ENCODE data around the gene ZBTB38.

ZBTB38 gene

GRCh38 chr3:141402476-141403171 is 34.3 kb downstream of the ZBTB38 start:
- Histone ChIP-seq H3K27ac (ENCODE audit: insufficient read depth, low read length, poor library complexity, severe bottlenecking) (peak overlapping the region; percentile 77), H3K27me3 (replicated peaks; ENCODE audit: control insufficient read depth, insufficient read depth, low read length, poor library complexity, severe bottlenecking) (no peaks in the 10 kb centered on the region), H3K4me1 (ENCODE audit: control insufficient read depth, insufficient read depth, low read length, poor library complexity, severe bottlenecking) (peaks cover 16% of the 10 kb centered on the region), H3K36me3 (ENCODE audit: control insufficient read depth, insufficient read depth, low read length) (peaks cover 16% of the 10 kb centered on the region), H3K4me3 (ENCODE audit: insufficient read depth, low read depth, low read length, poor library complexity, severe bottlenecking) (peak overlapping the region; percentile 87), H3K9me3 (ENCODE audit: control insufficient read depth, low read length) (no peaks in the 10 kb centered on the region)
- DNase-seq, result peak; percentile 29 to 35 (median 34)

GRCh38 chr3:141403576-141403975 is 35.3 kb downstream of the ZBTB38 start:
- Histone ChIP-seq H3K4me3 (ENCODE audit: insufficient read depth, low read depth, low read length, poor library complexity, severe bottlenecking) (peak overlapping the region; percentile 87), H3K27ac (ENCODE audit: insufficient read depth, low read length, poor library complexity, severe bottlenecking) (no peak overlapping the region)
- DNase-seq, result no peak

GRCh38 chr3:141405025-141405424 is 36.7 kb downstream of the ZBTB38 start:
- H3K4me1 ChIP-seq (ENCODE audit: control insufficient read depth, insufficient read depth, low read length, poor library complexity, severe bottlenecking), result peaks cover 24% of the 10 kb centered on the region
- H3K9me3 ChIP-seq (ENCODE audit: control insufficient read depth, low read length), result no peaks in the 10 kb centered on the region
- H3K27me3 ChIP-seq (replicated peaks; ENCODE audit: control insufficient read depth, insufficient read depth, low read length, poor library complexity, severe bottlenecking), result no peaks in the 10 kb centered on the region
- no peak overlapping the region for H3K4me3 ChIP-seq (ENCODE audit: insufficient read depth, low read depth, low read length, poor library complexity, severe bottlenecking)
- H3K27ac ChIP-seq (ENCODE audit: insufficient read depth, low read length, poor library complexity, severe bottlenecking), result no peak overlapping the region
- peaks cover 16% of the 10 kb centered on the region for H3K36me3 ChIP-seq (ENCODE audit: control insufficient read depth, insufficient read depth, low read length)
- no peak for DNase-seq

More at GRCh38 chr3:141403576-141403975, 35.3 kb downstream of the ZBTB38 start:
- Histone ChIP-seq H3K36me3 (ENCODE audit: control insufficient read depth, insufficient read depth, low read length) (peaks cover 16% of the 10 kb centered on the region), H3K27me3 (replicated peaks; ENCODE audit: control insufficient read depth, insufficient read depth, low read length, poor library complexity, severe bottlenecking) (no peaks in the 10 kb centered on the region), H3K4me1 (ENCODE audit: control insufficient read depth, insufficient read depth, low read length, poor library complexity, severe bottlenecking) (peaks cover 16% of the 10 kb centered on the region), H3K9me3 (ENCODE audit: control insufficient read depth, low read length) (no peaks in the 10 kb centered on the region)

- H3K9me3 ChIP-seq (ENCODE audit: control insufficient read depth, low read length), result no peaks in the 10 kb centered on the region
- peaks cover 24% of the 10 kb centered on the region for H3K4me1 ChIP-seq (ENCODE audit: control insufficient read depth, insufficient read depth, low read length, poor library complexity, severe bottlenecking)
- peaks cover 16% of the 10 kb centered on the region for H3K36me3 ChIP-seq (ENCODE audit: control insufficient read depth, insufficient read depth, low read length)
- no peak overlapping the region for H3K27ac ChIP-seq (ENCODE audit: insufficient read depth, low read length, poor library complexity, severe bottlenecking)
- DNase-seq, result no peak
- H3K4me3 ChIP-seq (ENCODE audit: insufficient read depth, low read depth, low read length, poor library complexity, severe bottlenecking), result no peak overlapping the region
- H3K27me3 ChIP-seq (replicated peaks; ENCODE audit: control insufficient read depth, insufficient read depth, low read length, poor library complexity, severe bottlenecking), result no peaks in the 10 kb centered on the region
Observed at GRCh38 chr3:141405591-141405990, 37.3 kb downstream of the ZBTB38 start.

- H3K27ac ChIP-seq (ENCODE audit: insufficient read depth, low read length, poor library complexity, severe bottlenecking), result no peak overlapping the region
- peaks cover 27% of the 10 kb centered on the region for H3K4me1 ChIP-seq (ENCODE audit: control insufficient read depth, insufficient read depth, low read length, poor library complexity, severe bottlenecking)
- H3K27me3 ChIP-seq (replicated peaks; ENCODE audit: control insufficient read depth, insufficient read depth, low read length, poor library complexity, severe bottlenecking), result no peaks in the 10 kb centered on the region
- no peak overlapping the region for H3K4me3 ChIP-seq (ENCODE audit: insufficient read depth, low read depth, low read length, poor library complexity, severe bottlenecking)
- H3K9me3 ChIP-seq (ENCODE audit: control insufficient read depth, low read length), result no peaks in the 10 kb centered on the region
- H3K36me3 ChIP-seq (ENCODE audit: control insufficient read depth, insufficient read depth, low read length), result peaks cover 16% of the 10 kb centered on the region
- DNase-seq, result no peak
Observed at GRCh38 chr3:141406265-141406664, 38.0 kb downstream of the ZBTB38 start.

- Histone ChIP-seq H3K27me3 (replicated peaks; ENCODE audit: control insufficient read depth, insufficient read depth, low read length, poor library complexity, severe bottlenecking) (no peaks in the 10 kb centered on the region), H3K4me1 (ENCODE audit: control insufficient read depth, insufficient read depth, low read length, poor library complexity, severe bottlenecking) (peaks cover 21% of the 10 kb centered on the region), H3K36me3 (ENCODE audit: control insufficient read depth, insufficient read depth, low read length) (peaks cover 16% of the 10 kb centered on the region), H3K4me3 (ENCODE audit: insufficient read depth, low read depth, low read length, poor library complexity, severe bottlenecking) (no peak overlapping the region), H3K27ac (ENCODE audit: insufficient read depth, low read length, poor library complexity, severe bottlenecking) (no peak overlapping the region), H3K9me3 (ENCODE audit: control insufficient read depth, low read length) (no peaks in the 10 kb centered on the region)
- DNase-seq, result no peak
Observed at GRCh38 chr3:141407047-141407446, 38.7 kb downstream of the ZBTB38 start.

- Histone ChIP-seq H3K4me3 (ENCODE audit: insufficient read depth, low read depth, low read length, poor library complexity, severe bottlenecking) (no peak overlapping the region), H3K4me1 (ENCODE audit: control insufficient read depth, insufficient read depth, low read length, poor library complexity, severe bottlenecking) (peaks cover 27% of the 10 kb centered on the region), H3K27me3 (replicated peaks; ENCODE audit: control insufficient read depth, insufficient read depth, low read length, poor library complexity, severe bottlenecking) (no peaks in the 10 kb centered on the region), H3K27ac (ENCODE audit: insufficient read depth, low read length, poor library complexity, severe bottlenecking) (no peak overlapping the region), H3K36me3 (ENCODE audit: control insufficient read depth, insufficient read depth, low read length) (peaks cover 16% of the 10 kb centered on the region), H3K9me3 (ENCODE audit: control insufficient read depth, low read length) (no peaks in the 10 kb centered on the region)
- DNase-seq, result no peak
Observed at GRCh38 chr3:141407825-141408224, 39.5 kb downstream of the ZBTB38 start.

- Histone ChIP-seq H3K27me3 (replicated peaks; ENCODE audit: control insufficient read depth, insufficient read depth, low read length, poor library complexity, severe bottlenecking) (no peaks in the 10 kb centered on the region), H3K9me3 (ENCODE audit: control insufficient read depth, low read length) (no peaks in the 10 kb centered on the region), H3K4me3 (ENCODE audit: insufficient read depth, low read depth, low read length, poor library complexity, severe bottlenecking) (no peak overlapping the region), H3K36me3 (ENCODE audit: control insufficient read depth, insufficient read depth, low read length) (peaks cover 16% of the 10 kb centered on the region), H3K27ac (ENCODE audit: insufficient read depth, low read length, poor library complexity, severe bottlenecking) (no peak overlapping the region), H3K4me1 (ENCODE audit: control insufficient read depth, insufficient read depth, low read length, poor library complexity, severe bottlenecking) (peaks cover 34% of the 10 kb centered on the region)
- DNase-seq, result no peak
Observed at GRCh38 chr3:141408596-141408995, 40.3 kb downstream of the ZBTB38 start.

GRCh38 chr3:141409940-141410241 is 41.6 kb downstream of the ZBTB38 start:
- Histone ChIP-seq H3K4me3 (ENCODE audit: insufficient read depth, low read depth, low read length, poor library complexity, severe bottlenecking) (no peak overlapping the region), H3K27ac (ENCODE audit: insufficient read depth, low read length, poor library complexity, severe bottlenecking) (peak overlapping the region; percentile 72), H3K36me3 (ENCODE audit: control insufficient read depth, insufficient read depth, low read length) (peaks cover 10% of the 10 kb centered on the region), H3K9me3 (ENCODE audit: control insufficient read depth, low read length) (no peaks in the 10 kb centered on the region), H3K27me3 (replicated peaks; ENCODE audit: control insufficient read depth, insufficient read depth, low read length, poor library complexity, severe bottlenecking) (no peaks in the 10 kb centered on the region), H3K4me1 (ENCODE audit: control insufficient read depth, insufficient read depth, low read length, poor library complexity, severe bottlenecking) (peaks cover 47% of the 10 kb centered on the region)
- DNase-seq, result no peak

GRCh38 chr3:141410408-141410807 is 42.1 kb downstream of the ZBTB38 start:
- peaks cover 47% of the 10 kb centered on the region for H3K4me1 ChIP-seq (ENCODE audit: control insufficient read depth, insufficient read depth, low read length, poor library complexity, severe bottlenecking)
- DNase-seq, result no peak
- H3K27ac ChIP-seq (ENCODE audit: insufficient read depth, low read length, poor library complexity, severe bottlenecking), result peak overlapping the region; percentile 72

More at GRCh38 chr3:141410408-141410807, 42.1 kb downstream of the ZBTB38 start:
- no peak overlapping the region for H3K4me3 ChIP-seq (ENCODE audit: insufficient read depth, low read depth, low read length, poor library complexity, severe bottlenecking)
- H3K36me3 ChIP-seq (ENCODE audit: control insufficient read depth, insufficient read depth, low read length), result peaks cover 15% of the 10 kb centered on the region
- no peaks in the 10 kb centered on the region for H3K9me3 ChIP-seq (ENCODE audit: control insufficient read depth, low read length)
- no peaks in the 10 kb centered on the region for H3K27me3 ChIP-seq (replicated peaks; ENCODE audit: control insufficient read depth, insufficient read depth, low read length, poor library complexity, severe bottlenecking)
